Ishikawa (cell line): ENCODE results near the gene C1QC.
A peak's percentile ranks its signal among the peaks of the same experiment; 100 is the strongest.

Experiments used
- CEBPB ChIP-seq: IDR thresholded peaks from 2 replicates; pipeline ENCODE4 v1.6.1; 2012
- CREB1 ChIP-seq: IDR thresholded peaks from 2 replicates; pipeline ENCODE4 v1.6.1; 2012; ENCODE audit warnings: low read depth
- EGR1 ChIP-seq: IDR thresholded peaks from 2 replicates; pipeline ENCODE4 v1.6.1; 2012
- EP300 ChIP-seq: IDR thresholded peaks from 2 replicates; pipeline ENCODE4 v1.6.1; 2012; ENCODE audit warnings: borderline replicate concordance
- FOXM1 ChIP-seq: IDR thresholded peaks from 2 replicates; pipeline ENCODE4 v1.6.1; 2012; ENCODE audit warnings: low read depth, borderline replicate concordance
- RAD21 ChIP-seq: IDR thresholded peaks from 2 replicates; pipeline ENCODE4 v1.6.1; 2012; ENCODE audit warnings: low read depth
- TAF1 ChIP-seq: IDR thresholded peaks from 2 replicates; pipeline ENCODE4 v1.6.1; 2012; ENCODE audit warnings: low read depth, mild to moderate bottlenecking
- TCF12 ChIP-seq: IDR thresholded peaks from 2 replicates; pipeline ENCODE4 v1.6.1; 2012; ENCODE audit warnings: low read depth
- TEAD4 ChIP-seq: IDR thresholded peaks from 2 replicates; pipeline ENCODE4 v1.6.1; 2012
- YY1 ChIP-seq: IDR thresholded peaks from 2 replicates; pipeline ENCODE4 v1.6.1; 2012; ENCODE audit warnings: low read depth
- TF ChIP-seq, protein P1 (sequence below): IDR thresholded peaks from 2 replicates; pipeline ENCODE4 v1.6.1; 2012

DNA sequence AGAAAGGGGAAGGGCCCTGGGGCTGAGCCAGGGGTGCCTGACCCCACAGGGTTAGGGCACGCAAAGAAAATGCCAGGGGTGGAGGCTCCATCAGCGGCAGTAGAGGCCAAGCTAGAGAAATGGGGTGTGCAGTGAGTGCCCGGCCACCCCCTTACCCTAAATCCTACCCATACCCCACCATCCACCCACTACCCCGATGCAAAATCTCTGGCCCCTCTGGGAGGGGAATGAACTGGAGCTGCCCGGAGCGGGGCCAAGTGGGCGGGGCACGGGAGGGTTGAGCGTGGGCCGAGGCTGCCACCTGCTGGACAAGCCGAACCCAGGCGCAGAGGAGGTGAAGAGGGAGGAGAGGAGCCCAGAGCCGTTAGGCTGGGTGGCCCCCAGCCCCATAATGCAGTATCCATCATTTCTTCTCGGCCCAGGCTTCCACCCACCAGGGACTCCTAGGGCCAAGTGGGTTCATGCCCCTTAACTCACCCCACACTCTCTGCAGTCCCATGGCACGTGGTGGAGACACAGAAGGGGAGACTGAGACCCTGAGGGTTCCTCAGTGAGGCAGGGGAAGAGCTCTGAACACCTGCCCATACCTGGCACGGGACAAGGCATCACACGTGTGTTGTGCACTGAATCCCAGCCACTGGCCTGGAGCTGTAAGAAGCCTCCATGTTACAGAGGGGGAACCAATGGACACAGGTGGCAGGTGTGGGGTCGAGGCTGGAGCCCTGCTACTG, 1.4 kb upstream of the C1QC start:
- TF ChIP-seq EP300 (no peak), TAF1 (no peak), RAD21 (peak; percentile 96), FOXM1 (no peak), CEBPB (no peak), TCF12 (no peak), YY1 (no peak), TEAD4 (no peak), EGR1 (no peak), CREB1 (no peak)
- TF ChIP-seq, protein P1, sequence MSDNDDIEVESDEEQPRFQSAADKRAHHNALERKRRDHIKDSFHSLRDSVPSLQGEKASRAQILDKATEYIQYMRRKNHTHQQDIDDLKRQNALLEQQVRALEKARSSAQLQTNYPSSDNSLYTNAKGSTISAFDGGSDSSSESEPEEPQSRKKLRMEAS, result no peak
